PC-3 (cell line): ENCODE data around the gene TBCEL. TPM values are rescaled to one million over a fixed set of nuclear protein-coding genes. Genes with fewer than 3 reads are reported as not detected.

ENCODE experiments used
- ATAC-seq: fragments of 200-7000 bp; cut with Tn5 transposase; 2 replicates; pipeline ENCODE4 v1.9.1; 2020; ENCODE audit warnings: mild to moderate bottlenecking, moderate library complexity
- BruUV-seq: library from RNA; stranded (reverse); fragments of 400-500 nt; replicated peaks from 2 replicates; lab custom pipeline; 2021; lab: Mats Ljungman, UMichigan
- CTCF ChIA-PET: fragments of 300-600 bp; sonication (Branson Sonifier 250); formaldehyde crosslinking; loops from one replicate; lab custom pipeline; 2022; ENCODE audit warnings: antibody characterized with exemption; lab: Charles Lee
- POLR2A ChIA-PET: fragments of 300-600 bp; sonication (Branson Sonifier 250); formaldehyde crosslinking; loops from one replicate; lab custom pipeline; 2022; ENCODE audit warnings: antibody characterized with exemption; ENCODE audit not compliant: unreplicated experiment; lab: Charles Lee
- DNase-seq: peaks from one replicate; pipeline ENCODE4 v3.0.0-alpha.2; 2015
- H2AFZ ChIP-seq: fragments of 300-600 bp; sonication (generic); 2 replicates; pipeline ENCODE4 v1.6.0; 2016; ENCODE audit warnings: antibody characterized with exemption, low read length
- H3F3A ChIP-seq: fragments of 300-600 bp; sonication (generic); one replicate; pipeline ENCODE4 v1.6.0; 2017; ENCODE audit warnings: antibody characterized with exemption, low read length, control low read depth, mild to moderate bottlenecking; ENCODE audit not compliant: unreplicated experiment
- H3K27ac ChIP-seq: fragments of 300-600 bp; sonication (generic); 2 replicates; pipeline ENCODE4 v1.5.1; 2016; ENCODE audit warnings: mild to moderate bottlenecking, low read length
- H3K27me3 ChIP-seq: fragments of 300-600 bp; sonication (generic); 2 replicates; pipeline ENCODE4 v1.6.1; 2016; ENCODE audit warnings: low read length, mixed read lengths
- H3K36me3 ChIP-seq: fragments of 300-600 bp; sonication (generic); 2 replicates; pipeline ENCODE4 v1.6.1; 2016; ENCODE audit warnings: low read depth, mixed run types, low read length, mixed read lengths
- H3K4me1 ChIP-seq: fragments of 300-600 bp; sonication (generic); 2 replicates; pipeline ENCODE4 v1.5.1; 2016; ENCODE audit warnings: low read length; ENCODE audit not compliant: insufficient read depth
- H3K4me2 ChIP-seq: fragments of 300-600 bp; sonication (generic); 2 replicates; pipeline ENCODE4 v1.6.0; 2016; ENCODE audit warnings: low read length
- H3K4me3 ChIP-seq: fragments of 300-600 bp; sonication (generic); 2 replicates; pipeline ENCODE4 v1.5.1; 2016; ENCODE audit warnings: mild to moderate bottlenecking, low read length, mixed read lengths
- H3K79me2 ChIP-seq: fragments of 300-600 bp; sonication (generic); 2 replicates; pipeline ENCODE4 v1.6.1; 2017; ENCODE audit warnings: low read length, mixed read lengths
- H3K9ac ChIP-seq: fragments of 300-600 bp; sonication (generic); 2 replicates; pipeline ENCODE4 v1.6.0; 2016; ENCODE audit warnings: mild to moderate bottlenecking, low read length
- H3K9me2 ChIP-seq: fragments of 300-600 bp; sonication (generic); replicated peaks from 2 replicates; pipeline ENCODE4 v1.6.1; 2016; ENCODE audit warnings: mixed run types, low read length, mixed read lengths
- H3K9me3 ChIP-seq: fragments of 300-600 bp; sonication (generic); 2 replicates; pipeline ENCODE4 v1.6.1; 2016; ENCODE audit warnings: low read length, mixed read lengths
- H4K20me1 ChIP-seq: fragments of 300-600 bp; sonication (generic); 2 replicates; pipeline ENCODE4 v1.6.1; 2016; ENCODE audit warnings: low read length, mixed read lengths
- EZH2 ChIP-seq: fragments of 300-600 bp; sonication (generic); IDR thresholded peaks from one replicate; pipeline ENCODE4 v1.6.1; 2017; ENCODE audit warnings: antibody characterized with exemption, mild to moderate bottlenecking, low read length; ENCODE audit not compliant: unreplicated experiment
- EZH2phosphoT487 ChIP-seq: fragments of 300-600 bp; sonication (generic); IDR thresholded peaks from 2 replicates; pipeline ENCODE4 v1.6.1; 2018; ENCODE audit warnings: mild to moderate bottlenecking, antibody characterized with exemption, low read length, borderline replicate concordance
- intact Hi-C: fragments of 100-400 bp; cut with micrococcal nuclease; formaldehyde crosslinking; loops from 2 replicates; pipeline ENCODE4 v1.9.0; 2023
- total RNA-seq: library from RNA; depleted of rRNA; stranded (reverse); fragments of >200 nt; gene quantifications from 2 replicates; pipeline ENCODE4 v1.2.3, GENCODE V29; 2014
- TF ChIP-seq, protein P1 (sequence below): fragments of 300-600 bp; sonication (generic); conservative IDR thresholded peaks from 2 replicates; pipeline ENCODE4 v1.5.1; 2017; ENCODE audit warnings: antibody characterized with exemption, low read depth, mild to moderate bottlenecking, low read length

Gene TBCEL
- total RNA-seq, 1 experiment from 2014 or later, result 6.6 TPM

DNA sequence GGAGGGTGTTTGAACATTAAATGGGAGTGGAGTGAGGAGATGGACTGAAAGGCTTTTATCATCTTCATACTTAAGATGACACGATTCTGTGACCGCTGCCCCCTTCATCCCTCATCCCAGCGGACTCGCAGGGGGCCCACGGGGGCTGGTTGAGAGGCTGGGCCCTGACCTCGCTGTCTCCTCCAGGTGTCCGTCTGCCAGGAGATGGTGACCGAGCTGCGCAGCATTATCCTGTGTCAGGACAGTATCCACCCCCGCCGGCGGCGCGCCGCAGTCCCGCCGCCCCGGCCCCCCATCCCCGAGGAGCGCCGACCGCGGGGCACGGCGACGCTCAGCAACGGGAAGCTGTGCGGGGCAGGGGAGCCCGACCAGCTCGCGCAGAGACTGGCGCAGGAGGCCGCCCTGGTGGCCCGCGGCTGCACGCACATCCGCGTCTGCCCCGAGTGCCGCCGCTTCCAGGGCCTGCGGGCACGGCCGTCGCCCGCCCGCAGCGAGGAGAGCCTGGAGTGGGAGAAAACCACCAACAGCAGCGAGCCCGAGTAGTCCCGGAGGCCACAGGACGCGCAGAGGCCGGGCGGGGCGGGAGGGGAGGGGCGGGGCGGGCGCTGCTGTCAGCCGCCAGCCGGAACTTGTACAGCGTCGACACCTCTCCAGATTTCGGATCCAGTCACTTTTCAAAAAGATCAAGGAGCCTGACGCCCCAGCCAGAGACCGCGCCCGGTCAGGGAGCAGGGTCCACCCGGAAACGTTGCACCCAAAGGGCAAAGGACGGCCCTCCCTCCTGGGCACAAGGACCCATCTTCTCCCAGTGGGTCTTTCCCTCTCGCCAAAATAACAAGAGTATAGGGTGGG is 38.0 kb upstream of the TBCEL start:
- Histone ChIP-seq H3K4me2 (peak overlapping the region; percentile 80), H3K4me3 (peak overlapping the region; percentile 62), H3K27ac (no peak overlapping the region), H3K36me3 (no peaks in the 10 kb centered on the region), H3K4me1 (peaks cover 5% of the 10 kb centered on the region; the same call in 1 of the 2 replicates), H3K9me2 (no peaks in the 10 kb centered on the region), H3K9ac (no peak overlapping the region), H3F3A (no peaks in the 10 kb centered on the region), H4K20me1 (no peaks in the 10 kb centered on the region), H3K79me2 (no peaks in the 10 kb centered on the region), H3K9me3 (no peaks in the 10 kb centered on the region), H2AFZ (peak overlapping the region; percentile 78), H3K27me3 (peaks cover 94% of the 10 kb centered on the region)
- ChIA-PET CTCF (interaction anchor here (0.7 kb wide), 2 partner anchors 11 to 120 kb away, joined by 3 read pairs; no protein-coding TSS in a partner anchor), POLR2A (no interaction called here)
- ATAC-seq, result peak; percentile 85
- DNase-seq, result peak; percentile 47
- intact Hi-C loops, result no loop called here
- no peak for TF ChIP-seq EZH2phosphoT487
- TF ChIP-seq EZH2, result no peak
- TF ChIP-seq, protein P1, sequence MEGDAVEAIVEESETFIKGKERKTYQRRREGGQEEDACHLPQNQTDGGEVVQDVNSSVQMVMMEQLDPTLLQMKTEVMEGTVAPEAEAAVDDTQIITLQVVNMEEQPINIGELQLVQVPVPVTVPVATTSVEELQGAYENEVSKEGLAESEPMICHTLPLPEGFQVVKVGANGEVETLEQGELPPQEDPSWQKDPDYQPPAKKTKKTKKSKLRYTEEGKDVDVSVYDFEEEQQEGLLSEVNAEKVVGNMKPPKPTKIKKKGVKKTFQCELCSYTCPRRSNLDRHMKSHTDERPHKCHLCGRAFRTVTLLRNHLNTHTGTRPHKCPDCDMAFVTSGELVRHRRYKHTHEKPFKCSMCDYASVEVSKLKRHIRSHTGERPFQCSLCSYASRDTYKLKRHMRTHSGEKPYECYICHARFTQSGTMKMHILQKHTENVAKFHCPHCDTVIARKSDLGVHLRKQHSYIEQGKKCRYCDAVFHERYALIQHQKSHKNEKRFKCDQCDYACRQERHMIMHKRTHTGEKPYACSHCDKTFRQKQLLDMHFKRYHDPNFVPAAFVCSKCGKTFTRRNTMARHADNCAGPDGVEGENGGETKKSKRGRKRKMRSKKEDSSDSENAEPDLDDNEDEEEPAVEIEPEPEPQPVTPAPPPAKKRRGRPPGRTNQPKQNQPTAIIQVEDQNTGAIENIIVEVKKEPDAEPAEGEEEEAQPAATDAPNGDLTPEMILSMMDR, result 0 out of 2 replicates have a peak, but pooled peaks have one; percentile 25
- no TSS peak for BruUV-seq

DNA sequence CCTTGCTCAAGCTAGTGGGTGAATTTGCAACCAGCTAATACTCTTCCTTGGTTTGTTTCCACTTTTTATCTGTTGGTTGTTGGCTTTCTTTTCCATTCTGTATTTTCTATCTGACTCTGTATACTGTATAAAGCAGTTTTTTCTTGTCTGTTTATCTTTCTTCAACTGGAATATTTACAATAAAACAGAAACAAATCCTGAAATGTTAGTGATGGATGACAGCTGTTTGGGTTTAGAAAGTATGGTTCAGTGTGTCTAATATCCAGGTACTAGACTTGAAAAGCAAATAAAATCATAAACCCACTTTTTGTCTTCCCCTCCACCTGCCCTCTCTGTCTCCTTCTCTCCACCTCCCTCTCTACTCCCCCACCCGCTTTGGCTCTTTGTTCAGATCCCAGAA is 35.3 kb upstream of the TBCEL start:
- Histone ChIP-seq H4K20me1 (no peaks in the 10 kb centered on the region), H3K4me3 (no peak overlapping the region), H3K79me2 (no peaks in the 10 kb centered on the region), H3K27ac (no peak overlapping the region), H3F3A (no peaks in the 10 kb centered on the region), H3K9me3 (no peaks in the 10 kb centered on the region), H3K27me3 (peaks cover 94% of the 10 kb centered on the region), H3K4me2 (no peak overlapping the region), H2AFZ (no peak overlapping the region), H3K4me1 (peaks cover 5% of the 10 kb centered on the region; the same call in 1 of the 2 replicates), H3K9me2 (no peaks in the 10 kb centered on the region), H3K9ac (no peak overlapping the region), H3K36me3 (no peaks in the 10 kb centered on the region)
- no peak for ATAC-seq
- TF ChIP-seq EZH2phosphoT487, result no peak
- TF ChIP-seq, protein P1, result no peak
- no peak for TF ChIP-seq EZH2
- ChIA-PET POLR2A (no interaction called here), CTCF (no interaction called here)
- DNase-seq, result no peak
- BruUV-seq, result no TSS peak
- intact Hi-C loops, result no loop called here
